IMR-90 (cell line): ENCODE measurements around the gene HTT. TPM values are rescaled to one million over a fixed set of nuclear protein-coding genes. Genes with fewer than 3 reads are reported as not detected.
"Not testable (repeated sequence)": the region's sequence is repeated elsewhere in the genome, so short reads cannot be mapped to it uniquely, and the experiment has no call there.

ENCODE experiments used
- ATAC-seq: fragments of 200-7000 bp; cut with Tn5 transposase; 2 replicates; pipeline ENCODE4 v1.9.1; 2020; ENCODE audit warnings: low read depth, mild to moderate bottlenecking, moderate library complexity
- BruUV-seq: library from RNA; stranded (reverse); fragments of 400-500 nt; replicated peaks from 2 replicates; lab custom pipeline; 2021; lab: Mats Ljungman, UMichigan
- CTCF ChIA-PET: fragments of 300-600 bp; formaldehyde crosslinking; extraction: SDS; loops from one replicate; lab custom pipeline; 2021; ENCODE audit warnings: antibody characterized with exemption; lab: Yijun Ruan, JAX
- POLR2A ChIA-PET: fragments of 300-600 bp; sonication (Branson Sonifier 250); formaldehyde crosslinking; loops from one replicate; lab custom pipeline; 2022; ENCODE audit warnings: antibody characterized with exemption; ENCODE audit not compliant: unreplicated experiment; lab: Charles Lee
- DNase-seq: peaks from one replicate; pipeline ENCODE4 v3.0.0; 2013
- H2AFZ ChIP-seq: replicated peaks from 2 replicates; pipeline ENCODE3; 2013; ENCODE audit warnings: low read length, mild to moderate bottlenecking; ENCODE audit not compliant: poor library complexity
- H2AK5ac ChIP-seq: 2 replicates; pipeline ENCODE4 v1.6.1; 2013; ENCODE audit warnings: low read depth, low read length, inconsistent platforms
- H2AK9ac ChIP-seq: replicated peaks from 2 replicates; pipeline ENCODE3; 2013; ENCODE audit warnings: mild to moderate bottlenecking, low read depth, low read length, moderate library complexity; ENCODE audit not compliant: poor library complexity
- H2BK120ac ChIP-seq: 2 replicates; pipeline ENCODE4 v1.6.1; 2013; ENCODE audit warnings: low read depth, low read length, inconsistent platforms
- H2BK15ac ChIP-seq: 3 replicates; pipeline ENCODE4 v1.6.1; 2013; ENCODE audit warnings: low read depth, low read length, inconsistent platforms
- H2BK20ac ChIP-seq: 2 replicates; pipeline ENCODE4 v1.6.1; 2013; ENCODE audit warnings: low read depth, mild to moderate bottlenecking, inconsistent platforms, low read length, moderate library complexity
- H2BK5ac ChIP-seq: 2 replicates; pipeline ENCODE4 v1.6.1; 2013; ENCODE audit warnings: mild to moderate bottlenecking, low read depth, low read length, inconsistent platforms; ENCODE audit not compliant: poor library complexity, severe bottlenecking
- H3K14ac ChIP-seq: replicated peaks from 2 replicates; pipeline ENCODE4 v1.6.1; 2013; ENCODE audit warnings: low read depth, low read length, inconsistent platforms
- H3K18ac ChIP-seq: 2 replicates; pipeline ENCODE4 v1.6.1; 2013; ENCODE audit warnings: low read depth, low read length, control low read depth
- H3K23ac ChIP-seq: 2 replicates; pipeline ENCODE4 v1.6.1; 2013; ENCODE audit warnings: low read depth, low read length, inconsistent platforms
- H3K27ac ChIP-seq: 2 replicates; pipeline ENCODE4 v1.5.1; 2013; ENCODE audit warnings: mild to moderate bottlenecking, control low read depth, low read length; ENCODE audit not compliant: insufficient read depth
- H3K27me3 ChIP-seq: 2 replicates; pipeline ENCODE4 v1.6.1; 2013; ENCODE audit warnings: low read length; ENCODE audit not compliant: control insufficient read depth, insufficient read depth
- H3K36me3 ChIP-seq: 2 replicates; pipeline ENCODE4 v1.6.1; 2013; ENCODE audit warnings: low read length, mixed read lengths; ENCODE audit not compliant: control insufficient read depth, insufficient read depth
- H3K4ac ChIP-seq: 2 replicates; pipeline ENCODE4 v1.6.1; 2013; ENCODE audit warnings: low read depth, low read length, inconsistent platforms
- H3K4me1 ChIP-seq: 2 replicates; pipeline ENCODE4 v1.6.1; 2013; ENCODE audit warnings: low read length, mixed read lengths; ENCODE audit not compliant: control insufficient read depth, insufficient read depth
- H3K4me2 ChIP-seq: 2 replicates; pipeline ENCODE4 v1.6.1; 2013; ENCODE audit warnings: low read depth, mild to moderate bottlenecking, control low read depth, low read length, moderate library complexity
- H3K4me3 ChIP-seq: 2 replicates; pipeline ENCODE4 v1.5.1; 2013; ENCODE audit warnings: low read depth, mild to moderate bottlenecking, control low read depth, low read length, moderate library complexity; ENCODE audit not compliant: insufficient read depth
- H3K56ac ChIP-seq: 2 replicates; pipeline ENCODE4 v1.6.1; 2013; ENCODE audit warnings: low read length, inconsistent platforms; ENCODE audit not compliant: insufficient read depth; ENCODE audit errors: extremely low read depth
- H3K79me1 ChIP-seq, 2 experiments: 2 replicates each; pipeline ENCODE4 v1.6.1; 2013; ENCODE audit warnings: low read length in 2 of 2, inconsistent platforms in 1 of 2, low read depth in 1 of 2
- H3K9ac ChIP-seq: 2 replicates; pipeline ENCODE4 v1.6.1; 2013; ENCODE audit warnings: low read depth, low read length, control low read depth
- H3K9me1 ChIP-seq: 2 replicates; pipeline ENCODE4 v1.6.1; 2013; ENCODE audit warnings: low read length, inconsistent platforms; ENCODE audit not compliant: insufficient read depth
- H3K9me3 ChIP-seq: 2 replicates; pipeline ENCODE4 v1.6.1; 2013; ENCODE audit warnings: low read length; ENCODE audit not compliant: control insufficient read depth, insufficient read depth
- H4K20me1 ChIP-seq: 2 replicates; pipeline ENCODE4 v1.6.1; 2013; ENCODE audit warnings: low read length, inconsistent platforms; ENCODE audit not compliant: insufficient read depth
- H4K5ac ChIP-seq: 2 replicates; pipeline ENCODE4 v1.6.1; 2013; ENCODE audit warnings: mild to moderate bottlenecking, low read depth, low read length, control low read depth
- H4K8ac ChIP-seq, 2 experiments: 2 replicates each; pipeline ENCODE4 v1.6.1; 2013; ENCODE audit warnings: low read depth in 2 of 2, low read length in 2 of 2, control low read depth in 1 of 2, inconsistent platforms in 1 of 2
- H4K91ac ChIP-seq: 2 replicates; pipeline ENCODE4 v1.6.1; 2013; ENCODE audit warnings: low read depth, low read length, inconsistent platforms; ENCODE audit not compliant: insufficient read depth
- ELK1 ChIP-seq: fragments of 150-350 bp; IDR thresholded peaks from 2 replicates; pipeline ENCODE4 v1.6.1; 2016; ENCODE audit warnings: low read depth, mild to moderate bottlenecking, low read length, moderate library complexity, borderline replicate concordance
- WGBS, 2 experiments: methylation state at CpG; one replicate each; pipeline versions ENCODE4 v1.1.5 to v1.1.7; 2013; ENCODE audit warnings: missing lambda C conversion rate in 2 of 2; ENCODE audit not compliant: insufficient read length in 1 of 2; ENCODE audit errors: extremely low coverage in 2 of 2; 5-methylcytosine and 5-hydroxymethylcytosine counted together
- dilution Hi-C: fragments of 300-500 bp; cut with HindIII; formaldehyde crosslinking; loops from one replicate; pipeline ENCODE4 v1.14.3; 2018; ENCODE audit warnings: low sequenced_read_pairs; ENCODE audit not compliant: unreplicated experiment
- in situ Hi-C: fragments of 300-500 bp; cut with MboI; formaldehyde crosslinking; loops from 3 replicates; pipeline ENCODE4 v1.14.3; 2019; ENCODE audit warnings: low sequenced_read_pairs, inconsistent platforms, mixed read lengths
- intact Hi-C: fragments of 100-400 bp; cut with micrococcal nuclease; formaldehyde crosslinking; loops from 2 replicates; pipeline ENCODE4 v1.10.0; 2022
- polyA plus RNA-seq, 3 experiments: library from polyadenylated mRNA; depleted of rRNA; stranded (reverse); fragments of >200 nt; gene quantifications; 2 replicates each; pipeline ENCODE4 v1.2.3, GENCODE V29; 2012; ENCODE audit warnings: low replicate concordance in 1 of 3
- total RNA-seq: library from RNA; depleted of rRNA; stranded (reverse); fragments of >200 nt; gene quantifications from 2 replicates; pipeline ENCODE4 v1.2.3, GENCODE V29; 2012

HTT gene
- total and polyA plus RNA-seq, 2 of the 4 experiments (the other 2 are of a cell fraction): 11.6 to 14.3 TPM

GRCh38 chr4:3047464-3048286 is 26.8 kb upstream of the HTT start (continued):
- no peak for TF ChIP-seq ELK1

DNA sequence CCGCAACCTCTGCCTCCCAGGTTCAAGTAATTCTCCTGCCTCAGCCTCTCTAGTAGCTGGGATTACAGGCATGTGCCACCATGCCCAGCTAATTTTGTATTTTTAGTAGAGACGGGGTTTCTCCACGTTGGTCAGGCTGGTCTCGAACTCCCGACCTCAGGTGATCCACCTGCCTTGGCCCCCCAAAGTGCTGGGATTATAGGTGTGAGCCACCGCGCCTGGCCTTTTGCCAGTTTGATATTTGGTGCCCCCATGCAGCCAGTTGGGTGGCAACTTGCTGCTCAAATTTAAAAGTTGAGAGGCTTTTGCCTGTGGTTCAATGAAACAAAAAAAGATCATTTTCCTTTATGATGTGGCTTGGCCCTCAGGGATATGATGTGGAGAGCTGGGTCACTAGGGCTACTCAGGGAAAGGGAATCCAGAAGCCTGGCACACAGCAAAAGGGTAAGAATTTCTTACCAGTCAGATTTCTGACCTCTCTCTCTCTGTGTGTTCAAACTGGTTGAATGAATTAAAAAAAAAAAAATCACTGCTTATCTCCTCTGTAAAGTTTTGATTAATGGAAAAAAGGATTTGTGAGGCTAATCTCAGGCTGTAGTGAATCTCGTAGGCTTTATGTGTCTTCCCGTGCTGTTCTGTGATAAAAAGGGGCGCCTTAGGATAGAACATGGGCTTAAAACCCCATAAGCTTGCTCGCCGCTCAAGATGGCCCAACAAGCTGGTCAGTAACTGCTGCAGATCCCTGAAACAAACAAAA is 23.2 kb upstream of the HTT start:
- ATAC-seq, H2AFZ ChIP-seq, H3K9ac ChIP-seq, H3K36me3 ChIP-seq, H2BK5ac ChIP-seq, H2AK5ac ChIP-seq, in situ Hi-C loops, intact Hi-C loops, H3K4me3 ChIP-seq, H3K14ac ChIP-seq, H3K9me1 ChIP-seq, H2BK20ac ChIP-seq, H3K4me2 ChIP-seq, H3K23ac ChIP-seq, H2AK9ac ChIP-seq, POLR2A ChIA-PET, BruUV-seq, H4K5ac ChIP-seq, H3K79me1 ChIP-seq, H3K27ac ChIP-seq, H3K18ac ChIP-seq, H2BK15ac ChIP-seq, H3K4me1 ChIP-seq, H4K8ac ChIP-seq, H3K56ac ChIP-seq, dilution Hi-C loops, H3K4ac ChIP-seq, H4K20me1 ChIP-seq, H4K91ac ChIP-seq, CTCF ChIA-PET, H3K9me3 ChIP-seq, H3K27me3 ChIP-seq, H2BK120ac ChIP-seq, DNase-seq: not testable (repeated sequence)
- 48% methylated on average over 2 of the region's 12 CpGs; no CpG with 5 or more reads in 1 of the 2 experiments for WGBS, 2 experiments
